Activated gamma-delta T cell treated with anti-CD3 and anti-CD28 coated beads, Interleukin-2, amount 50 U/mL, for 16 hours (primary cell): Measurements from ENCODE around the gene CNEP1R1.
"Not testable (repeated sequence)": the region's sequence is repeated elsewhere in the genome, so short reads cannot be mapped to it uniquely, and the experiment has no call there.

Experiments
- DNase-seq: peaks from one replicate; pipeline ENCODE4 v3.0.0-alpha.2; 2020; ENCODE audit warnings: low read depth

CNEP1R1 gene

DNA sequence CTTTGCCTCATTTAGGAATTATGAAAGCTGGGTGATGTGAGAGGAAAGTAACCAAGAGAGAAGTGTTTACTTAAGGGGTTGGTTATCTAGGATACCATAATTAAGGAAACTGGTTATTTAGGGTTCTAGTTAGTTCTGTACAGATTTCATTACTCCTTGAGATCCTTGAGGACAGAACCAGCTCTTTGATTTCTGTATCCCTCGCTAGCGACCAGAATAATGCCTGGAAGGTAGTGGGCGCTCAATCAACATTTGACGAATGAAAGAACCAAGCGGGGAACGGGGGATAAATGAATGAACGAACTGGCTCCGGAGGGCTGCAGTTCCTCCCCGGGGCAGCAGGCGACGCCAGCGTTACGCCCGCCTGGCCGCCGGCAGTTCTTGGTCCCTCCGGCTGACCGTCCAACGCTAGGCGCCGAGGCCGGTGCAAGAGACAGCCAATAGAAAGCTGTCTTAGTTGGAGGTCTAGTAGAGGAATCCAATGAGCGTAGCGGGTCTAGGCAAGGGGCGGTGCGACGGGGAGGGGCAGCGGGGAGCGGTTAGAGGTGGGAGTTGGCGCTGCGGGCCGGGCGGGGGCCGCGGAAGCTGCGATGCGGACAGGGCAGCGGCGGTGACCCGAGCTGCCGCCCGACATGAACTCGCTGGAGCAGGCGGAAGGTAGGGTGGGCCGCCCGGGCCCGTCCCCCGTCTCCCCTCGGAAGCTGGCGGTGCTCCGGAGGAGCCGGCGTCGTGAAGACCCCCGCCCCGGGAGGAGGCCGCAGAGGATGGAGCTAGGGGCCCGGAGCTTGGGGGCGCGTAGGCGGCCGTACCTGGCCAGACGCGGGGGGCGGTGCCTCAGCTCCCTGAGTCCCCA, at the start of gene CNEP1R1:
CNEP1R1 (plus strand) TSS at position 542 of the 853 bp plus-strand sequence; CDS start at position 633, 91 bp downstream.
- DNase-seq = peak; percentile 89

GRCh38 chr16:49977427-49977826, 47.6 kb upstream of the CNEP1R1 start:
- no peak for DNase-seq

DNA sequence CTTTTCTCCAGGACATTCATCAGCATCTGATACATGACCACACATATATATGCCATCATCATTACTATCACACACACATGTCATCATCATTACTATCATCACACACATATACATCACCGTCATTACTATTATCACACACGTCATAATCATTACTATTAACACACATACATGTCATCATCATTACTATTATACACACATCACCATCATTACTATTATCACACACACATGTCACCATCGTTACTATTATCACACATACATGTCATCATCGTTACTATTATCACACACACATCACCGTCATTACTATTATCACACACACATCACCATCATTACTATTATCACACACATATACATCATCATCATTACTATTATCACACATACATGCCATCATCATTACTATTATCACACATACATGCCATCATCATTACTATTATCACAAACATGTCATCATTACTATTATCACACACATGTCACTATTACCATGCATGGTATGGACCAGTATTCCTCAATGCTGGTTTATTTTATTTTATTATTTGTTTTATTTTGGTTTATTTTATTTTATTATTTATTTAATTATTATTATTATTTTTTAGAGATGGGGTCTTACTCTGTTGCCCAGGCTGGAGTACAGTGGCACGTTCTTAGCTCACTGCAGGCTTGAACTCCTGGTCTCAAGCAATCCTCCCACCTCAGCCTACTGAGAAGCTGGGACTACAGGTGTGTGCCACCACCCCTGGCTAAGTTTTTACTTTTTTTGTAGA, 46.3 kb upstream of the CNEP1R1 start:
- DNase-seq = no peak

DNA sequence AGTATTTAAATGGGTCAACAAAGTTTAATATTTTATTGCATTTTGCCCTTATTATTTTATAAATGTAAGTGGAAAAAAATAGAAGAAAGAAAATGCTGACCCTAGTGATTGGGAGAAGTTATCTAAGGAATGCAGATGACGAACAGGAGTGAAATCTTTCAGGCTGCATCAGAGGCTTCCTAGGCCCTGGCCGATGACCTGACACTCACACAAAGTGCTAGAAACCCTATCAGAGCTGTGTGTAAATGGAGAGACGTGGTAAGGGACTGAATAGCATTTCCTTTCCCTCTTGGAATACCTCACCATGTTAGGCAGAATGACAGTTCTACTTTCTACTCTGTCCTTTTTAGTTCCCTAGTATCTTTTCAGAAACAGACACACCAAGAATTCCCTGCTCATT, 44.9 kb upstream of the CNEP1R1 start:
- no peak for DNase-seq

DNA sequence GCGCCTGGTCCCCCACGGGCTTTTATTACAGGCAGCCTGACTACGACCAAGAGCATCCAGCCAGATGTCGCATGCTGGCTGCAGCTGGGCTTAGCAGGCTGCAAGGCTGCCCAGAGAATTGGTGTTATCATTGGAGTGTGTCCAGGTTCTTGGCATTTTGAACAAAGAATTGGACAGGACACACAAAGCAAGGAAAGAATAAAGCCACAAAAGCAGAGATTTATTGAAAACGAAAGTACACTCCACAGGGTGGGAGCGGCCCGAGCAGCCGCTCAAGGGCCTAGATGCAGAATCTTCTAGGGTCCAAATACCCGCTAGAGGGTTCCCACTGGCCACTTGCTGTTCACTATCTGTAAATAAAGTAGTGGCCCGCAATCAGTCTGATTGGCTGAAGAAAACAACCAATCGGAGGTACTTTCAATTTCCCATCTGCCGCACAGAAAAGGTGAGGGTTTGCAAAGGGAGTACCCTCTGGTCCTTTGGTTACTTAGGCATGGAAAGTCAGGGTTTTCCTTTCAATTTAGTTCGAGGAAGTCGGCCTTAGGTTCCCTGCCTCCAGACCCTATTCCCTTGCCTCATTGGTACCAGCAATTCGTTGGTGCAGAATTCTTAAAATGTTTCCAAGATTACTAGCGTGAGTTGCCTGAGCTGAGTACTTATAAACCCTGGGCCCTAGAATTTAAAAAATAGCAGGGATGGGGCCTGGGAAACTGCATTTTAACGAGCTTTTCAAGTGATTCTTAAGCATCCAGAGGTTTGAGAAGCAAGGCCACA, 38.5 kb upstream of the CNEP1R1 start:
- DNase-seq = no peak

- DNase-seq = no peak
These were observed 37.6 kb upstream of the CNEP1R1 start for GRCh38 chr16:49987381-49987780.

- DNase-seq = no peak
These were observed 32.2 kb upstream of the CNEP1R1 start for GRCh38 chr16:49992825-49993224.

DNA sequence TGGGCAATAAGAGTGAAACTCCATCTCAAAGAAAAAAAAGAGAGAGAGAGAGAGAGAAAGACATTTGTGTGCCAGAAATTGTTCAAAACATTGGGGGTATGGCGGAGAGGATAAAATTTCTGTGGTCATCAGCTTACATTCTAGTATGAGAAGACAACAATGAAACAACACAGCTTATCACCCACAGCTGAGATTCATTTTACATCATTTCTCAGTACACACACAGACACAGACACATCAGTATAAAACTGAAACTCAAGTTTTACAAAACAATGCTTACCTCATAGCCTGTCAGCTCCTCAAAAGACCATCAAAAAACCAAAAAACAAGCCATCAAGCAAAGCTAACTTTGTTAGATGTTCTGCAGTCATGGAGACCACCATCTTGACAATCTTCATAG, 31.4 kb upstream of the CNEP1R1 start:
- no peak for DNase-seq

DNA sequence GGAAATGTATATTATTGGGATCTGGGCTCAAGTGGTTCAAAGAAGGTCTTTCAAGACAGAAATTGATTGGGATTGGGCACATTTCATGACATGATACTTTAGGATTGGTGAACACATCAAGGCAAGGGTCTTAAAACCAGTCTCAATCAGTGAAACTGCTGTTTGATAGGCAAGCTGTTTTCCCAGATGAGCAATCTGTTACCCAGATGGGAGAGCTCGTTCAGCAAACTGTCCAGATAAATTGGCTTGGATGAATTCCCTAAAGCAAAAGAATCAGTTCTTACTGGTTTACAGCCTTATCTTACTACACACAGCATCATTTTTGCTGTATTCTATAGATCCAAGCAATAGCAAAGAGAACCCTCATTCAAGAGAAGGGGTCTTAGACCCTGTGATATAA, 31.0 kb upstream of the CNEP1R1 start:
- no peak for DNase-seq

DNA sequence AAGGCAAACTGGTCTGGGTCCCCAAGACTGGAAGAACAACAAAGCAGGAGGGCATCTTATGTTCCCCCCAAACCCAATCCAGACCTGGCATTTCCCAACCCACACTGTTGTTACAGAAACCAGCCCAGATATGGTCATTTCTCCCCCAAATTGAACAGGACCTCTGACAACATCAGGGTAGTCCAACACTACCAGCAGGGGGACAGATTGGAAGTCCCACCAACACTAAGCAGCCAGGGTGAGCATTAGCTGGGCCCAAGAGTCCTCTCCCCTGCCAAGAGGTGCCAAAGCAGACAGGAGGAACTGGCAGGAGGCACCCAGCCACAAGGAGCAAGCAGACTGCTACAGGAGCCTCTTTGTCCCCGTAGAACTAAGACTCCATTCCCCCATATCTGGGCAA, 29.3 kb upstream of the CNEP1R1 start:
- DNase-seq = no peak

- no peak for DNase-seq
These were observed 27.2 kb upstream of the CNEP1R1 start for GRCh38 chr16:49997721-49998251.

DNA sequence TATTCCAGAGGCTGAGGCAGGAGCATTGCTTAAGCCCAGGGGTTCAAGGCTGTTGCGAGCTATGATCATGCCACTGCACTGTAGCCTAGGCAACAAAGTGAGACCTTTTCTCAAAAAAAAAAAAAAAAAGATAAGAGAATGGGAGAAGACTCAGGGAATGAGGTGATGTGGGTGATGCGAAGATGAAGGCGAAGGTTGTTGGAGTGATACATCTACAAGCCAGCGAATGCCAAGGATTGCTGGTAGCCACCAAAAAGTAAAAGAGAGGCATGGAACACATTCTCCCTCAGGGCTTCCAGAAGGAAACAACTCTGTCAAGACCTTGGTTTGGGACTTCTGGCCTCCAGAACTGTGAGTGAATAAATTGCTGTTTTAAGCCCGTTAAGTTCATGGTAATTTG, 26.0 kb upstream of the CNEP1R1 start:
- no peak for DNase-seq

GRCh38 chr16:50001144-50001543, 23.9 kb upstream of the CNEP1R1 start:
- DNase-seq = no peak

DNA sequence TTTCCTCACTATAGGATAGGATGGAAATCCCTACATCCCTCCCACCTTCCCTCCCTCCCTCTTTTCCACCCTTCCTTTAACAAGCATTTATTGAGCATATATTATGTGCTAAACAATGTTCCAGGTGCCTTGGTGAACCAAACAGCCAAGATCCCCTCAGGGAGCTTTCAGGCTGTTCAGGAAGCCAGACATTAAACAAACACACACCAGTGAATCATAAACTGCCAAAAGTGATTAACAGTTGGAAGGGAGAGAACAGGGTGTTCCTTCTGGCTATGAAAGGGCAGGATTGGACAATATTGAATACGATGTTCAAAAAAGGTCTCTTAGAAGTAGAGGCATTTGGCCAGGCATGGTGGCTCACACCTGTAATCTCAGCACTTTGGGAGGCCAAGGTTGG, 22.8 kb upstream of the CNEP1R1 start:
- DNase-seq = no peak

GRCh38 chr16:50004239-50004638, 20.8 kb upstream of the CNEP1R1 start:
- DNase-seq = no peak

DNA sequence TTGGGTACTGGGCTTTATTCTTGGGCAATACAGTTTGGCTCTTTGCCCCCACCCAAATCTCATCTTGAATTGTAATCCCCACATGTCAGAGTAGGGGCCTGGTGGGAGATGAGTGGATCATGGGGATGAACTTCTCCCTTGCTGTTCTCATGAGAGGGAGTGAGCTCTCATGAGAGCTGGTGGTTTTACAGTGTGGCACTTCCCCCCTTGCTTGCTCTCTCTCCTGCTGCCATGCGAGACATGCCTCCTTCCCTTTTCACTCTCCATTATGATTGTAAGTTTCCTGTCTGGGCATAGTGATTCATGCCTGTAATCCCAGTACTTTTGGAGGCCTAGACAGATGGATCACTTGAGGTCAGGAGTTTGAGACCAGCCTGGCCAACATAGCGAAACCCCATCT, 18.1 kb upstream of the CNEP1R1 start:
- DNase-seq = no peak

- DNase-seq = no peak
These were observed 17.3 kb upstream of the CNEP1R1 start for GRCh38 chr16:50007744-50008143.

DNA sequence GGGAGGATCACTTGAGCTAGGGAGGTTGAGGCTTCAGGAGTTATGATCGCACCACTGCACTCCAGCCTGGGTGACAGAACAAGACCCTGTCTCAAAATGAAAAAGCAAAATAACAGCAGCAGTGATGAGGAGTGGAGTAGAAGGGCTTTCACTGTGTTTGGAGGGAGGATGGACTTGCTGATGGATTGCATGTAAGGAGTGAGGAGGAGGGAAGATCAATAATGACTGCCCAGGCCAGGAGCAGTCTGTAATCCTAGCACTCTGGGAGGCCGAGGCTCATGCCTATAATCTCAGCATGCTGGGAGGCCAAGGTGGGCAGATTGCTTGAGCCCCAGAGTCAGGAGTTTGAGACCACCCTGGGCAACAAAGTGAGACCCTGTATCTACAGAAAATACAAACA, 14.8 kb upstream of the CNEP1R1 start:
- no peak for DNase-seq

GRCh38 chr16:50011707-50012106, 13.3 kb upstream of the CNEP1R1 start:
- DNase-seq = no peak

GRCh38 chr16:50012182-50012581, 12.8 kb upstream of the CNEP1R1 start:
- no peak for DNase-seq

GRCh38 chr16:50014211-50014610, 10.8 kb upstream of the CNEP1R1 start:
- not testable (repeated sequence) for DNase-seq

- DNase-seq = no peak
These were observed 9.4 kb upstream of the CNEP1R1 start for GRCh38 chr16:50015631-50016030.
